Psoas muscle (tissue), 8 donors: ENCODE measurements around the gene EYA4. TPM values are rescaled to one million over a fixed set of nuclear protein-coding genes. Genes with fewer than 3 reads are reported as not detected.
A peak's percentile ranks its signal among the peaks of the same experiment; 100 is the strongest.

Experiments used
- ATAC-seq, 4 donors: fragments of 200-7000 bp; cut with Tn5 transposase; one replicate each; pipeline ENCODE4 v1.9.1; 2020; ENCODE audit warnings: moderate library complexity in 3 of 4, mild to moderate bottlenecking in 2 of 4
- DNase-seq, 2 donors: peaks; one replicate each; pipeline ENCODE4 v3.0.0-alpha.2; 2020
- H3K27ac ChIP-seq: fragments of 200-600 bp; one replicate; pipeline ENCODE4 v1.8.0; 2022
- H3K27me3 ChIP-seq, 3 donors: fragments of 200-600 bp in 1 of 3; one replicate each; pipeline versions ENCODE4 v1.6.1 to v1.8.0; 2013 to 2022; ENCODE audit warnings: low read length in 2 of 3, mild to moderate bottlenecking in 2 of 3, moderate library complexity in 1 of 3; ENCODE audit not compliant: insufficient read depth in 3 of 3
- H3K36me3 ChIP-seq, 2 donors: fragments of 200-600 bp in 1 of 2; one replicate each; pipeline versions ENCODE4 v1.6.1 to v1.8.0; 2013 to 2022; ENCODE audit warnings: low read depth in 1 of 2, mild to moderate bottlenecking in 1 of 2, moderate library complexity in 1 of 2; ENCODE audit not compliant: insufficient read depth in 1 of 2
- H3K4me1 ChIP-seq: fragments of 200-600 bp; one replicate; pipeline ENCODE4 v1.8.0; 2022
- H3K4me3 ChIP-seq: fragments of 200-600 bp; one replicate; pipeline ENCODE4 v1.8.0; 2022; ENCODE audit warnings: mild to moderate bottlenecking
- H3K9me3 ChIP-seq: fragments of 200-600 bp; one replicate; pipeline ENCODE4 v1.8.0; 2022
- CTCF ChIP-seq: fragments of 200-600 bp; IDR thresholded peaks from one replicate; pipeline ENCODE4 v1.8.0; 2022; ENCODE audit warnings: antibody characterized with exemption
- WGBS, 3 donors: extraction: QIAGEN DNeasy Blood & Tissue Kit; methylation state at CpG; one replicate each; pipeline versions ENCODE4 v1.1.6 to v1.1.7; 2013; 5-methylcytosine and 5-hydroxymethylcytosine counted together
- intact Hi-C, 2 donors: fragments of 100-400 bp; cut with DNase I; formaldehyde crosslinking; loops; one replicate each; pipeline versions ENCODE4 v1.11.0 to v1.14.2; 2022
- polyA plus RNA-seq, 3 donors: library from polyadenylated mRNA; stranded (reverse); fragments of 200-250 nt; gene quantifications; one replicate each; pipeline ENCODE4 v1.2.3, GENCODE V29; 2013
- total RNA-seq, 4 donors: library from RNA; stranded (reverse); fragmentation: NEBNext Ultra II Directional in 2 of 4; extraction: Animal tissue kit (Norgen Biotek cat#: 25700) in 2 of 4; gene quantifications; one replicate each; pipeline versions ENCODE4 v1.2.1 to v1.2.4, GENCODE V29; 2021 to 2023
- donor health status: healthy with polysubstance abuse.
- donor health status: DM: no; HTN: no; CAD: no; lungs with moderate emphysema.
- donor health status: Bipolar disorder and iron deficiency.
- donor health status: healthy.
- donor health status: DM: yes; HTN: yes; CAD: no.
- donor health status: DM: no; HTN: no; CAD: no.
- donor health status: DM: no; HTN: no; CAD: no.
- donor health status: DM: yes; HTN: yes; CAD: no.

The EYA4 gene
- total and polyA plus RNA-seq, 7 donors = 5.6 to 48.3 (median 32.8) TPM

- H3K27ac ChIP-seq = no peak overlapping the region
- no peaks in the 10 kb centered on the region for H3K9me3 ChIP-seq
- H3K4me3 ChIP-seq = no peak overlapping the region
- H3K36me3 ChIP-seq = no peaks in the 10 kb centered on the region
- H3K4me1 ChIP-seq = no peaks in the 10 kb centered on the region
- DNase-seq = no peak
- no peak for TF ChIP-seq CTCF
- WGBS, 3 donors = 47 to 55% (median 47%) methylated on average over 3 of the region's 3 CpGs
- ATAC-seq = no peak
- no peaks in the 10 kb centered on the region for H3K27me3 ChIP-seq
- intact Hi-C loops = loop anchor here in 1 of 2 donors (10.0 kb wide), 1 partner anchor 486 kb away; no protein-coding TSS in a partner anchor
Measured at GRCh38 chr6:133540361-133540760, 299.2 kb downstream of the EYA4 start.

- Histone ChIP-seq H3K9me3 (no peaks in the 10 kb centered on the region), H3K4me1 (no peaks in the 10 kb centered on the region), H3K27me3 (no peaks in the 10 kb centered on the region), H3K36me3 (no peaks in the 10 kb centered on the region), H3K27ac (no peak overlapping the region), H3K4me3 (no peak overlapping the region)
- 72 to 80% (median 75%) methylated on average over 2 of the region's 2 CpGs for WGBS, 3 donors
- intact Hi-C loops = loop anchor here in 1 of 2 donors (10.0 kb wide), 1 partner anchor 486 kb away; no protein-coding TSS in a partner anchor
- ATAC-seq (no peak), DNase-seq (no peak)
- no peak for TF ChIP-seq CTCF
Measured at GRCh38 chr6:133541040-133541439, 299.9 kb downstream of the EYA4 start.

- Histone ChIP-seq H3K36me3 (no peaks in the 10 kb centered on the region), H3K9me3 (no peaks in the 10 kb centered on the region), H3K27ac (no peak overlapping the region), H3K27me3 (no peaks in the 10 kb centered on the region), H3K4me3 (no peak overlapping the region), H3K4me1 (peaks cover under 1% of the 10 kb centered on the region)
- TF ChIP-seq CTCF = no peak
- no peak for DNase-seq
- peak in 1 of 4 donors; percentile 14 for ATAC-seq
- intact Hi-C loops = loop anchor here in 1 of 2 donors (10.0 kb wide), 1 partner anchor 487 kb away; no protein-coding TSS in a partner anchor
- WGBS, 3 donors = 88 to 92% (median 89%) methylated on average over 9 of the region's 9 CpGs
Measured at GRCh38 chr6:133542056-133542821, 301.1 kb downstream of the EYA4 start.

GRCh38 chr6:133544419-133544818 is 303.3 kb downstream of the EYA4 start:
- 89 to 93% (median 92%) methylated on average over 5 of the region's 5 CpGs for WGBS, 3 donors
- H3K9me3 ChIP-seq = no peaks in the 10 kb centered on the region

More at GRCh38 chr6:133544419-133544818, 303.3 kb downstream of the EYA4 start:
- no peak for DNase-seq
- H3K27ac ChIP-seq = no peak overlapping the region
- no peaks in the 10 kb centered on the region for H3K36me3 ChIP-seq
- TF ChIP-seq CTCF = no peak
- peaks cover 22% of the 10 kb centered on the region for H3K4me1 ChIP-seq
- no peak overlapping the region for H3K4me3 ChIP-seq
- H3K27me3 ChIP-seq = no peaks in the 10 kb centered on the region
- ATAC-seq = no peak
- intact Hi-C loops = loop anchor here in 1 of 2 donors (10.0 kb wide), 1 partner anchor 490 kb away; no protein-coding TSS in a partner anchor
